Measurements from ENCODE around the gene CNIH4. TPM values are rescaled to one million over a fixed set of nuclear protein-coding genes. Genes with fewer than 3 reads are reported as not detected.
"Not testable (repeated sequence)": the region's sequence is repeated elsewhere in the genome, so short reads cannot be mapped to it uniquely, and the experiment has no call there.

The CNIH4 gene
- total RNA-seq, 1 donor from 2014 or later, result 70.3 TPM

GRCh38 chr1:224343679-224344078 is 13.0 kb upstream of the CNIH4 start:
- Histone ChIP-seq H3K27me3 (ENCODE audit: control insufficient read depth, insufficient read depth, low read length) (no peaks in the 10 kb centered on the region), H3K36me3 (ENCODE audit: control insufficient read depth, insufficient read depth, low read length) (no peaks in the 10 kb centered on the region), H3K4me3 (ENCODE audit: low read depth, low read length) (no peak overlapping the region)
- DNase-seq (ENCODE audit: low read depth), result no peak
- no peak for TF ChIP-seq CTCF (IDR thresholded peaks at IDR 0.05; ENCODE audit: insufficient read depth, low read length, severe bottlenecking)
- peak; percentile 18 for FAIRE-seq

GRCh38 chr1:224348137-224348536 is 8.5 kb upstream of the CNIH4 start:
- no peaks in the 10 kb centered on the region for H3K27me3 ChIP-seq (ENCODE audit: control insufficient read depth, insufficient read depth, low read length)
- no peaks in the 10 kb centered on the region for H3K36me3 ChIP-seq (ENCODE audit: control insufficient read depth, insufficient read depth, low read length)
- no peak overlapping the region for H3K4me3 ChIP-seq (ENCODE audit: low read depth, low read length)
- DNase-seq (ENCODE audit: low read depth), result no peak
- no peak for TF ChIP-seq CTCF (IDR thresholded peaks at IDR 0.05; ENCODE audit: insufficient read depth, low read length, severe bottlenecking)
- FAIRE-seq, result no peak

GRCh38 chr1:224349716-224350115 is 7.0 kb upstream of the CNIH4 start:
- not testable (repeated sequence) for H3K27me3 ChIP-seq (ENCODE audit: control insufficient read depth, insufficient read depth, low read length); FAIRE-seq; H3K36me3 ChIP-seq (ENCODE audit: control insufficient read depth, insufficient read depth, low read length); DNase-seq (ENCODE audit: low read depth); H3K4me3 ChIP-seq (ENCODE audit: low read depth, low read length)

GRCh38 chr1:224352436-224353085 is 4.1 kb upstream of the CNIH4 start:
- DNase-seq (ENCODE audit: low read depth); H3K4me3 ChIP-seq (ENCODE audit: low read depth, low read length); FAIRE-seq; H3K27me3 ChIP-seq (ENCODE audit: control insufficient read depth, insufficient read depth, low read length); H3K36me3 ChIP-seq (ENCODE audit: control insufficient read depth, insufficient read depth, low read length): not testable (repeated sequence)

GRCh38 chr1:224353975-224354925 is 2.4 kb upstream of the CNIH4 start:
- Histone ChIP-seq H3K4me3 (ENCODE audit: low read depth, low read length) (no peak overlapping the region), H3K27me3 (ENCODE audit: control insufficient read depth, insufficient read depth, low read length) (no peaks in the 10 kb centered on the region), H3K36me3 (ENCODE audit: control insufficient read depth, insufficient read depth, low read length) (no peaks in the 10 kb centered on the region)
- FAIRE-seq (no peak), DNase-seq (ENCODE audit: low read depth) (no peak)
- no peak for TF ChIP-seq CTCF (IDR thresholded peaks at IDR 0.05; ENCODE audit: insufficient read depth, low read length, severe bottlenecking)

- no peaks in the 10 kb centered on the region for H3K27me3 ChIP-seq (ENCODE audit: control insufficient read depth, insufficient read depth, low read length)
- no peak for TF ChIP-seq CTCF (IDR thresholded peaks at IDR 0.05; ENCODE audit: insufficient read depth, low read length, severe bottlenecking)
- H3K36me3 ChIP-seq (ENCODE audit: control insufficient read depth, insufficient read depth, low read length), result peaks cover 1% of the 10 kb centered on the region
- FAIRE-seq (no peak), DNase-seq (ENCODE audit: low read depth) (peak; percentile 45)
- peak overlapping the region; percentile 62 for H3K4me3 ChIP-seq (ENCODE audit: low read depth, low read length)
Observed at GRCh38 chr1:224357626-224358124, 996 bp downstream of the CNIH4 start.
